IPS DF 6.9 (cell line): ENCODE measurements around the gene MPG.
A peak's percentile ranks its signal among the peaks of the same experiment; 100 is the strongest.

Experiments
- DNase-seq: peaks from one replicate; pipeline ENCODE4 v3.0.0-alpha.2; 2013; ENCODE audit warnings: low read depth, low spot score
- H3K27ac ChIP-seq: one replicate; pipeline ENCODE4 v1.5.1; 2013; ENCODE audit warnings: low read length, control low read depth
- H3K27me3 ChIP-seq: 2 replicates; pipeline ENCODE4 v1.6.1; 2013; ENCODE audit warnings: mild to moderate bottlenecking, low read length; ENCODE audit not compliant: control insufficient read depth, insufficient read depth
- H3K36me3 ChIP-seq: 2 replicates; pipeline ENCODE4 v1.6.1; 2013; ENCODE audit warnings: low read length; ENCODE audit not compliant: control insufficient read depth, insufficient read depth
- H3K4me1 ChIP-seq: 2 replicates; pipeline ENCODE4 v1.6.1; 2013; ENCODE audit warnings: low read length; ENCODE audit not compliant: control insufficient read depth, insufficient read depth
- H3K4me3 ChIP-seq: 2 replicates; pipeline ENCODE4 v1.5.1; 2013; ENCODE audit warnings: mild to moderate bottlenecking, low read length
- H3K9me3 ChIP-seq: 2 replicates; pipeline ENCODE4 v1.6.1; 2013; ENCODE audit warnings: low read length, inconsistent platforms; ENCODE audit not compliant: control insufficient read depth, insufficient read depth
- WGBS: extraction: QIAGEN DNeasy Blood & Tissue Kit; methylation state at CpG from one replicate; pipeline ENCODE4 v1.1.7; 2013; ENCODE audit warnings: mixed read lengths, missing lambda C conversion rate; ENCODE audit not compliant: insufficient read length, insufficient coverage; 5-methylcytosine and 5-hydroxymethylcytosine counted together

MPG gene

GRCh38 chr16:85407-85782 lies 7.4 kb downstream of the MPG start:
- Histone ChIP-seq H3K4me3 (no peak overlapping the region), H3K4me1 (peaks cover 3% of the 10 kb centered on the region; the same call in 1 of the 2 replicates), H3K27ac (no peak overlapping the region), H3K27me3 (no peaks in the 10 kb centered on the region), H3K36me3 (peaks cover 34% of the 10 kb centered on the region), H3K9me3 (no peaks in the 10 kb centered on the region)
- WGBS = no CpG with 5 or more reads among the region's 18 CpGs
- no peak for DNase-seq

- no peaks in the 10 kb centered on the region for H3K27me3 ChIP-seq
- peaks cover 35% of the 10 kb centered on the region for H3K36me3 ChIP-seq
- WGBS = no CpG with 5 or more reads among the region's 9 CpGs
- no peak for DNase-seq
- peaks cover 3% of the 10 kb centered on the region; the same call in 1 of the 2 replicates for H3K4me1 ChIP-seq
- no peak overlapping the region for H3K27ac ChIP-seq
- no peak overlapping the region for H3K4me3 ChIP-seq
- no peaks in the 10 kb centered on the region for H3K9me3 ChIP-seq
Measured at GRCh38 chr16:85865-86264, 7.8 kb downstream of the MPG start.

GRCh38 chr16:86483-86952 lies 8.5 kb downstream of the MPG start:
- no peaks in the 10 kb centered on the region for H3K9me3 ChIP-seq
- no peak for DNase-seq
- peaks cover 3% of the 10 kb centered on the region; the same call in 1 of the 2 replicates for H3K4me1 ChIP-seq
- no peaks in the 10 kb centered on the region for H3K27me3 ChIP-seq
- no peak overlapping the region for H3K4me3 ChIP-seq
- H3K36me3 ChIP-seq = peaks cover 35% of the 10 kb centered on the region
- no CpG with 5 or more reads among the region's 23 CpGs for WGBS
- H3K27ac ChIP-seq = no peak overlapping the region

- Histone ChIP-seq H3K36me3 (peaks cover 35% of the 10 kb centered on the region), H3K4me1 (no peaks in the 10 kb centered on the region; the same call in 1 of the 2 replicates), H3K9me3 (no peaks in the 10 kb centered on the region), H3K4me3 (no peak overlapping the region), H3K27ac (no peak overlapping the region), H3K27me3 (no peaks in the 10 kb centered on the region)
- no CpG with 5 or more reads among the region's 14 CpGs for WGBS
- DNase-seq = no peak
Measured at GRCh38 chr16:88613-89012, 10.6 kb downstream of the MPG start.

- H3K4me1 ChIP-seq = no peaks in the 10 kb centered on the region; the same call in 1 of the 2 replicates
- H3K9me3 ChIP-seq = no peaks in the 10 kb centered on the region
- no peak for DNase-seq
- no peak overlapping the region for H3K4me3 ChIP-seq
- H3K36me3 ChIP-seq = peaks cover 29% of the 10 kb centered on the region
- WGBS = no CpG with 5 or more reads among the region's 30 CpGs
- H3K27me3 ChIP-seq = no peaks in the 10 kb centered on the region
- H3K27ac ChIP-seq = no peak overlapping the region
Measured at GRCh38 chr16:89391-90302, 11.6 kb downstream of the MPG start.

- DNase-seq = no peak
Measured at GRCh38 chr16:91484-91883, 13.5 kb downstream of the MPG start.

GRCh38 chr16:92431-93339 lies 14.7 kb downstream of the MPG start:
- Histone ChIP-seq H3K9me3 (no peaks in the 10 kb centered on the region), H3K4me3 (no peak overlapping the region), H3K27ac (no peak overlapping the region), H3K36me3 (peaks cover 17% of the 10 kb centered on the region), H3K4me1 (no peaks in the 10 kb centered on the region), H3K27me3 (no peaks in the 10 kb centered on the region)
- no peak for DNase-seq
- WGBS = no CpG with 5 or more reads among the region's 15 CpGs

More at GRCh38 chr16:91484-91883, 13.5 kb downstream of the MPG start:
- H3K4me3 ChIP-seq = no peak overlapping the region
- no peaks in the 10 kb centered on the region for H3K9me3 ChIP-seq
- H3K27ac ChIP-seq = no peak overlapping the region
- H3K27me3 ChIP-seq = no peaks in the 10 kb centered on the region
- H3K4me1 ChIP-seq = no peaks in the 10 kb centered on the region
- WGBS = no CpG with 5 or more reads among the region's 9 CpGs
- peaks cover 17% of the 10 kb centered on the region for H3K36me3 ChIP-seq

GRCh38 chr16:94918-95265 lies 16.9 kb downstream of the MPG start:
- H3K27me3 ChIP-seq = no peaks in the 10 kb centered on the region
- H3K27ac ChIP-seq = no peak overlapping the region
- DNase-seq = no peak
- no peaks in the 10 kb centered on the region for H3K9me3 ChIP-seq
- no peak overlapping the region for H3K4me3 ChIP-seq
- no CpG with 5 or more reads among the region's 5 CpGs for WGBS
- peaks cover 16% of the 10 kb centered on the region for H3K36me3 ChIP-seq
- H3K4me1 ChIP-seq = no peaks in the 10 kb centered on the region

GRCh38 chr16:96935-97381 lies 18.9 kb downstream of the MPG start:
- no CpG with 5 or more reads among the region's 11 CpGs for WGBS
- Histone ChIP-seq H3K4me1 (no peaks in the 10 kb centered on the region), H3K27ac (no peak overlapping the region), H3K4me3 (no peak overlapping the region), H3K36me3 (peaks cover 10% of the 10 kb centered on the region), H3K9me3 (no peaks in the 10 kb centered on the region), H3K27me3 (no peaks in the 10 kb centered on the region)
- peak; percentile 78 for DNase-seq

- H3K4me3 ChIP-seq = no peak overlapping the region
- H3K27me3 ChIP-seq = no peaks in the 10 kb centered on the region
- H3K36me3 ChIP-seq = peaks cover 10% of the 10 kb centered on the region
- no peak for DNase-seq
- H3K4me1 ChIP-seq = no peaks in the 10 kb centered on the region
- no peak overlapping the region for H3K27ac ChIP-seq
- H3K9me3 ChIP-seq = no peaks in the 10 kb centered on the region
- no CpG with 5 or more reads among the region's 8 CpGs for WGBS
Measured at GRCh38 chr16:97822-98221, 19.8 kb downstream of the MPG start.
